Fibroblast of skin of left quadriceps (primary cell): Measurements from ENCODE around the gene EZH2.

Experiments
- DNase-seq, 2 experiments: peaks; one replicate each; pipeline ENCODE4 v3.0.0-alpha.2; 2013; ENCODE audit warnings: low read depth in 2 of 2

Gene EZH2

GRCh38 chr7:148901178-148901577 lies 17.1 kb upstream of the EZH2 start:
- DNase-seq: no peak

GRCh38 chr7:148898845-148899484 lies 14.9 kb upstream of the EZH2 start:
- no peak for DNase-seq

- peak; percentile 72 to 75 for DNase-seq
Measured at GRCh38 chr7:148894591-148894990, 10.5 kb upstream of the EZH2 start.

GRCh38 chr7:148893071-148893470 lies 9.0 kb upstream of the EZH2 start:
- DNase-seq: no peak

- DNase-seq: no peak
Measured at GRCh38 chr7:148888300-148888699, 4.2 kb upstream of the EZH2 start.

- DNase-seq: no peak
Measured at GRCh38 chr7:148886844-148887243, 2.8 kb upstream of the EZH2 start.

GRCh38 chr7:148884299-148885022 lies 370 bp upstream of the EZH2 start:
- DNase-seq: peak; percentile 85 to 87

- no peak for DNase-seq
Measured at GRCh38 chr7:148883266-148884048, 634 bp downstream of the EZH2 start.

GRCh38 chr7:148882841-148883265 lies 1.2 kb downstream of the EZH2 start:
- DNase-seq: no peak

- no peak for DNase-seq
Measured at GRCh38 chr7:148882192-148882591, 1.9 kb downstream of the EZH2 start.

GRCh38 chr7:148878317-148878716 lies 5.8 kb downstream of the EZH2 start:
- DNase-seq: no peak

- DNase-seq: no peak
Measured at GRCh38 chr7:148877517-148877916, 6.6 kb downstream of the EZH2 start.

- no peak for DNase-seq
Measured at GRCh38 chr7:148872188-148872587, 11.9 kb downstream of the EZH2 start.

GRCh38 chr7:148871551-148871950 lies 12.5 kb downstream of the EZH2 start:
- no peak for DNase-seq

GRCh38 chr7:148871030-148871429 lies 13.1 kb downstream of the EZH2 start:
- DNase-seq: no peak

GRCh38 chr7:148868378-148868674 lies 15.8 kb downstream of the EZH2 start:
- DNase-seq: no peak

GRCh38 chr7:148867596-148868377 lies 16.3 kb downstream of the EZH2 start:
- DNase-seq: no peak

GRCh38 chr7:148866362-148866761 lies 17.7 kb downstream of the EZH2 start:
- no peak for DNase-seq

GRCh38 chr7:148865283-148865682 lies 18.8 kb downstream of the EZH2 start:
- DNase-seq: no peak

GRCh38 chr7:148863324-148863723 lies 20.8 kb downstream of the EZH2 start:
- no peak for DNase-seq

- no peak for DNase-seq
Measured at GRCh38 chr7:148862481-148862880, 21.6 kb downstream of the EZH2 start.

GRCh38 chr7:148858489-148858888 lies 25.6 kb downstream of the EZH2 start:
- DNase-seq: no peak
